ENCODE results near the gene ANKDD1B.

GRCh38 chr5:75603821-75604220 is 7.4 kb upstream of the ANKDD1B start:
- TF ChIP-seq CTCF (IDR thresholded peaks at IDR 0.05) (no peak), POLR2A (IDR thresholded peaks at IDR 0.05) (no peak)

Measured in right lobe of liver (tissue), 4 donors.